H1 (cell line): ENCODE results near the gene ZHX3. TPM values are rescaled to one million over a fixed set of nuclear protein-coding genes. Genes with fewer than 3 reads are reported as not detected.

Experiments
- CTCF ChIA-PET: fragments of 300-600 bp; sonication (Branson Sonifier 250); formaldehyde crosslinking; loops from one replicate; lab custom pipeline; 2021; ENCODE audit not compliant: partially characterized antibody; lab: Charles Lee
- POLR2A ChIA-PET: fragments of 300-600 bp; sonication (Branson Sonifier 250); formaldehyde crosslinking; loops from one replicate; lab custom pipeline; 2021; ENCODE audit warnings: inconsistent platforms; ENCODE audit not compliant: partially characterized antibody; lab: Charles Lee
- DNase-seq, 2 experiments: peaks; one replicate each; pipeline versions ENCODE4 v3.0.0 to v3.0.0-alpha.2; 2010 to 2022; ENCODE audit warnings: low spot score in 2 of 2, low read depth in 1 of 2, mixed read lengths in 1 of 2
- FAIRE-seq: peaks from 2 replicates; lab custom pipeline; 2011; peaks lifted over from hg19 to GRCh38; lab: Jason Lieb, UNC
- H2AFZ ChIP-seq: 2 replicates; pipeline ENCODE4 v1.8.1; 2012; ENCODE audit warnings: low read length, inconsistent platforms
- H2AK5ac ChIP-seq: 2 replicates; pipeline ENCODE4 v1.6.1; 2013; ENCODE audit warnings: low read depth, low read length
- H2BK120ac ChIP-seq: replicated peaks from 2 replicates; pipeline ENCODE3; 2013; ENCODE audit warnings: low read depth, low read length, inconsistent platforms
- H2BK12ac ChIP-seq: 2 replicates; pipeline ENCODE4 v1.6.1; 2013; ENCODE audit warnings: low read depth, low read length
- H2BK15ac ChIP-seq: 2 replicates; pipeline ENCODE4 v1.6.1; 2013; ENCODE audit warnings: low read length
- H2BK20ac ChIP-seq: 2 replicates; pipeline ENCODE4 v1.6.1; 2013; ENCODE audit warnings: low read length
- H2BK5ac ChIP-seq: 2 replicates; pipeline ENCODE4 v1.6.1; 2013; ENCODE audit warnings: low read depth, low read length
- H3K14ac ChIP-seq: 2 replicates; pipeline ENCODE4 v1.6.1; 2013; ENCODE audit warnings: inconsistent platforms; ENCODE audit not compliant: insufficient read length
- H3K18ac ChIP-seq: 2 replicates; pipeline ENCODE4 v1.6.1; 2013; ENCODE audit warnings: low read length; ENCODE audit errors: extremely low read depth
- H3K23ac ChIP-seq: 2 replicates; pipeline ENCODE4 v1.6.1; 2013; ENCODE audit warnings: inconsistent platforms; ENCODE audit not compliant: insufficient read length
- H3K23me2 ChIP-seq: 2 replicates; pipeline ENCODE4 v1.6.1; 2013; ENCODE audit warnings: low read depth, low read length
- H3K27ac ChIP-seq: 2 replicates; pipeline ENCODE4 v1.6.1; 2011; ENCODE audit warnings: low read depth, low read length, inconsistent platforms
- H3K27me3 ChIP-seq, 4 experiments: replicated peaks in 1 of 4; 1 replicate in 1 of 4; 2 replicates in 3 of 4; pipeline versions ENCODE4 v1.6.1 to v1.8.1; 2011 to 2013; ENCODE audit warnings: low read length in 3 of 4, mild to moderate bottlenecking in 3 of 4, inconsistent platforms in 2 of 4, mixed read lengths in 2 of 4, moderate library complexity in 1 of 4; ENCODE audit not compliant: control insufficient read depth in 3 of 4, insufficient read depth in 3 of 4; ENCODE audit errors: extremely low read depth in 1 of 4
- H3K36me3 ChIP-seq, 4 experiments: 2 replicates each; pipeline versions ENCODE4 v1.6.1 to v1.8.1; 2011 to 2013; ENCODE audit warnings: mild to moderate bottlenecking in 4 of 4, low read length in 3 of 4, moderate library complexity in 2 of 4, control low read depth in 1 of 4, inconsistent platforms in 1 of 4; ENCODE audit not compliant: insufficient read depth in 4 of 4, control insufficient read depth in 2 of 4
- H3K4ac ChIP-seq: replicated peaks from 2 replicates; pipeline ENCODE3; 2013; ENCODE audit warnings: low read length, low read depth, mixed read lengths, inconsistent platforms; ENCODE audit not compliant: insufficient read length
- H3K4me1 ChIP-seq, 4 experiments: replicated peaks in 1 of 4; 1 replicate in 1 of 4; 2 replicates in 3 of 4; pipeline versions ENCODE4 v1.6.1 to v1.8.1; 2011 to 2013; ENCODE audit warnings: low read length in 3 of 4, inconsistent platforms in 2 of 4, mixed read lengths in 1 of 4; ENCODE audit not compliant: insufficient read depth in 4 of 4, control insufficient read depth in 3 of 4
- H3K4me2 ChIP-seq, 2 experiments: 2 replicates each; pipeline versions ENCODE4 v1.6.1 to v1.8.1; 2011 to 2013; ENCODE audit warnings: low read depth in 2 of 2, low read length in 2 of 2, control low read depth in 1 of 2, inconsistent platforms in 1 of 2, mild to moderate bottlenecking in 1 of 2; ENCODE audit not compliant: insufficient read depth in 1 of 2
- H3K4me3 ChIP-seq, 4 experiments: fragments of 200-600, 300-600 bp in 1 of 4; sonication (generic), shearing (Covaris generic), sonication (Bioruptor Twin) in 1 of 4; 2 replicates each; pipeline versions ENCODE4 v1.5.1 to v1.8.1; 2011 to 2016; ENCODE audit warnings: low read length in 4 of 4, low read depth in 3 of 4, control low read depth in 2 of 4, inconsistent platforms in 2 of 4, mild to moderate bottlenecking in 2 of 4, mixed read lengths in 1 of 4, moderate library complexity in 1 of 4; ENCODE audit not compliant: insufficient read depth in 2 of 4; ENCODE audit errors: extremely low read depth in 1 of 4
- H3K56ac ChIP-seq: replicated peaks from 2 replicates; pipeline ENCODE3; 2013; ENCODE audit warnings: low read depth, mild to moderate bottlenecking, mixed read lengths, low read length, inconsistent platforms; ENCODE audit not compliant: insufficient read length
- H3K79me1 ChIP-seq: 2 replicates; pipeline ENCODE4 v1.6.1; 2013; ENCODE audit warnings: low read depth, low read length, control low read depth
- H3K79me2 ChIP-seq, 2 experiments: 2 replicates each; pipeline versions ENCODE4 v1.6.1 to v1.8.1; 2012 to 2013; ENCODE audit warnings: low read length in 2 of 2, mild to moderate bottlenecking in 2 of 2, inconsistent platforms in 1 of 2; ENCODE audit not compliant: insufficient read depth in 2 of 2, control insufficient read depth in 1 of 2
- H3K9ac ChIP-seq, 4 experiments: replicated peaks in 1 of 4; 1 replicate in 1 of 4; 2 replicates in 3 of 4; pipeline versions ENCODE4 v1.6.1 to v1.8.1; 2011 to 2013; ENCODE audit warnings: low read depth in 3 of 4, low read length in 3 of 4, control low read depth in 2 of 4, mild to moderate bottlenecking in 2 of 4, moderate library complexity in 2 of 4, inconsistent platforms in 1 of 4; ENCODE audit errors: extremely low read depth in 1 of 4
- H3K9me3 ChIP-seq, 2 experiments: 2 replicates each; pipeline versions ENCODE4 v1.6.1 to v1.8.1; 2012 to 2013; ENCODE audit warnings: mild to moderate bottlenecking in 2 of 2, moderate library complexity in 2 of 2, control low read depth in 1 of 2, inconsistent platforms in 1 of 2, low read depth in 1 of 2, low read length in 1 of 2, mixed read lengths in 1 of 2; ENCODE audit not compliant: insufficient read depth in 2 of 2
- H4K20me1 ChIP-seq, 2 experiments: replicated peaks in 1 of 2; 2 replicates each; pipeline versions ENCODE3 to v1.8.1; 2011 to 2013; ENCODE audit warnings: inconsistent platforms in 2 of 2, low read length in 2 of 2, mild to moderate bottlenecking in 1 of 2; ENCODE audit not compliant: insufficient read depth in 2 of 2, control insufficient read depth in 1 of 2
- H4K5ac ChIP-seq: 2 replicates; pipeline ENCODE4 v1.6.1; 2013; ENCODE audit warnings: low read length, low read depth, mixed read lengths, inconsistent platforms; ENCODE audit not compliant: insufficient read length
- H4K8ac ChIP-seq: 2 replicates; pipeline ENCODE4 v1.8.0; 2013; ENCODE audit warnings: mild to moderate bottlenecking, moderate library complexity, low read length, inconsistent platforms; ENCODE audit not compliant: insufficient read depth; ENCODE audit errors: extremely low read depth
- H4K91ac ChIP-seq: replicated peaks from 2 replicates; pipeline ENCODE3; 2013; ENCODE audit warnings: low read length, mixed read lengths, inconsistent platforms; ENCODE audit not compliant: insufficient read length
- POLR2AphosphoS5 ChIP-seq: IDR thresholded peaks from 2 replicates; pipeline ENCODE4 v1.6.1; 2011; ENCODE audit warnings: low read depth, low read length
- SP1 ChIP-seq: IDR thresholded peaks from 2 replicates; pipeline ENCODE4 v1.6.1; 2011; ENCODE audit warnings: low read depth, low read length
- WGBS, 2 experiments: shearing (Covaris generic) in 1 of 2; methylation state at CpG; one replicate each; pipeline versions ENCODE4 v1.1.6 to v1.1.7; 2013 to 2015; ENCODE audit warnings: low lambda C conversion rate in 2 of 2, mixed read lengths in 2 of 2, inconsistent platforms in 1 of 2, low coverage in 1 of 2, missing lambda C conversion rate in 1 of 2; ENCODE audit not compliant: insufficient replicate concordance in 2 of 2, insufficient coverage in 1 of 2, insufficient read length in 1 of 2; ENCODE audit errors: extremely low coverage in 1 of 2, missing lambda C conversion rate in 1 of 2; 5-methylcytosine and 5-hydroxymethylcytosine counted together
- polyA plus RNA-seq, 7 experiments: library from polyadenylated mRNA; depleted of rRNA in 3 of 7; stranded (reverse) in 5 of 7; unstranded in 2 of 7; fragments of >200 nt in 5 of 7; fragments of 200-250 nt in 2 of 7; gene quantifications; 1 replicate in 5 of 7; 2 replicates in 1 of 7; 4 replicates in 1 of 7; pipeline versions ENCODE4 v1.2.1 to v1.2.3, GENCODE V29; 2011 to 2013; ENCODE audit warnings: missing spikeins in 2 of 7, mixed read lengths in 2 of 7
- total RNA-seq: library from RNA; stranded (reverse); fragmentation: NEBNext Ultra II Directional; extraction: Animal tissue kit (Norgen Biotek cat#: 25700); gene quantifications from 2 replicates; pipeline ENCODE4 v1.2.1, GENCODE V29; 2021

ZHX3 gene
- total and polyA plus RNA-seq, 2 of the 8 experiments (the other 6 are each of a cell fraction or from before 2014, with no cell fraction given) = 1.00 to 7.8 TPM

- DNase-seq (no peak), FAIRE-seq (no peak)
- Histone ChIP-seq H2BK5ac (no peak overlapping the region), H3K14ac (no peak overlapping the region), H4K5ac (no peak overlapping the region), H2BK20ac (no peak overlapping the region), H3K9me3 (no peaks in the 10 kb centered on the region), H4K8ac (no peak overlapping the region), H3K4ac (no peak overlapping the region), H2AK5ac (no peak overlapping the region), H3K36me3 (peaks cover 56 to 82% (median 78%) of the 10 kb centered on the region in 4 experiments), H3K23me2 (no peaks in the 10 kb centered on the region), H4K20me1 (peaks cover 18% of the 10 kb centered on the region in 2 experiments), H3K23ac (no peak overlapping the region), H2BK120ac (no peak overlapping the region), H3K27ac (no peak overlapping the region), H2BK12ac (no peak overlapping the region), H3K27me3 (no peaks in the 10 kb centered on the region), H3K18ac (no peak overlapping the region), H3K4me2 (no peak overlapping the region), H2AFZ (no peak overlapping the region), H3K56ac (no peak overlapping the region), H3K79me1 (no peaks in the 10 kb centered on the region; the same call in 1 of the 2 replicates), H3K9ac (no peak overlapping the region), H3K4me3 (no peak overlapping the region), H4K91ac (no peak overlapping the region), H3K4me1 (no peaks in the 10 kb centered on the region; a peak in 1 of 7 replicates), H3K79me2 (no peaks in the 10 kb centered on the region), H2BK15ac (no peak overlapping the region)
- TF ChIP-seq POLR2AphosphoS5 (0 out of 2 replicates have a peak, but pooled peaks have one; percentile 22), SP1 (no peak)
- WGBS, 2 experiments = 88% methylated on average over 9 of the region's 10 CpGs; no CpG with 5 or more reads in 1 of the 2 experiments
- ChIA-PET POLR2A (interaction anchor here (2.8 to 6.1 kb wide), 2 partner anchors 12 to 13 kb away, joined by 7 to 23 read pairs; no protein-coding TSS in a partner anchor), CTCF (interaction anchor here (0.6 to 6.3 kb wide), 6 partner anchors 9 to 202 kb away, joined by 3 to 47 read pairs (median 26); partner anchors contain the start of gene LPIN3)
Observed at GRCh38 chr20:41168281-41169161, 149.0 kb downstream of the ZHX3 start.
